Ishikawa (cell line): ENCODE results near the gene ASS1.

Experiments used
- CEBPB ChIP-seq: IDR thresholded peaks from 2 replicates; pipeline ENCODE4 v1.6.1; 2012
- CREB1 ChIP-seq: IDR thresholded peaks from 2 replicates; pipeline ENCODE4 v1.6.1; 2012; ENCODE audit warnings: low read depth
- EGR1 ChIP-seq: IDR thresholded peaks from 2 replicates; pipeline ENCODE4 v1.6.1; 2012
- EP300 ChIP-seq: IDR thresholded peaks from 2 replicates; pipeline ENCODE4 v1.6.1; 2012; ENCODE audit warnings: borderline replicate concordance
- FOXM1 ChIP-seq: IDR thresholded peaks from 2 replicates; pipeline ENCODE4 v1.6.1; 2012; ENCODE audit warnings: low read depth, borderline replicate concordance
- NFIC ChIP-seq: IDR thresholded peaks from 2 replicates; pipeline ENCODE4 v1.6.1; 2012
- RAD21 ChIP-seq: IDR thresholded peaks from 2 replicates; pipeline ENCODE4 v1.6.1; 2012; ENCODE audit warnings: low read depth
- TAF1 ChIP-seq: IDR thresholded peaks from 2 replicates; pipeline ENCODE4 v1.6.1; 2012; ENCODE audit warnings: low read depth, mild to moderate bottlenecking
- TCF12 ChIP-seq: IDR thresholded peaks from 2 replicates; pipeline ENCODE4 v1.6.1; 2012; ENCODE audit warnings: low read depth
- TEAD4 ChIP-seq: IDR thresholded peaks from 2 replicates; pipeline ENCODE4 v1.6.1; 2012
- YY1 ChIP-seq: IDR thresholded peaks from 2 replicates; pipeline ENCODE4 v1.6.1; 2012; ENCODE audit warnings: low read depth
- ZBTB7A ChIP-seq: IDR thresholded peaks from 2 replicates; pipeline ENCODE4 v1.6.1; 2012; ENCODE audit warnings: low read depth
- TF ChIP-seq, protein P1 (sequence below): IDR thresholded peaks from 2 replicates; pipeline ENCODE4 v1.6.1; 2012
- TF ChIP-seq, protein P2 (sequence below): IDR thresholded peaks from 2 replicates; pipeline ENCODE4 v1.6.1; 2012
- TF ChIP-seq, protein P3 (sequence below): IDR thresholded peaks from 2 replicates; pipeline ENCODE4 v1.6.1; 2012; ENCODE audit warnings: low read depth, mild to moderate bottlenecking

ASS1 gene

DNA sequence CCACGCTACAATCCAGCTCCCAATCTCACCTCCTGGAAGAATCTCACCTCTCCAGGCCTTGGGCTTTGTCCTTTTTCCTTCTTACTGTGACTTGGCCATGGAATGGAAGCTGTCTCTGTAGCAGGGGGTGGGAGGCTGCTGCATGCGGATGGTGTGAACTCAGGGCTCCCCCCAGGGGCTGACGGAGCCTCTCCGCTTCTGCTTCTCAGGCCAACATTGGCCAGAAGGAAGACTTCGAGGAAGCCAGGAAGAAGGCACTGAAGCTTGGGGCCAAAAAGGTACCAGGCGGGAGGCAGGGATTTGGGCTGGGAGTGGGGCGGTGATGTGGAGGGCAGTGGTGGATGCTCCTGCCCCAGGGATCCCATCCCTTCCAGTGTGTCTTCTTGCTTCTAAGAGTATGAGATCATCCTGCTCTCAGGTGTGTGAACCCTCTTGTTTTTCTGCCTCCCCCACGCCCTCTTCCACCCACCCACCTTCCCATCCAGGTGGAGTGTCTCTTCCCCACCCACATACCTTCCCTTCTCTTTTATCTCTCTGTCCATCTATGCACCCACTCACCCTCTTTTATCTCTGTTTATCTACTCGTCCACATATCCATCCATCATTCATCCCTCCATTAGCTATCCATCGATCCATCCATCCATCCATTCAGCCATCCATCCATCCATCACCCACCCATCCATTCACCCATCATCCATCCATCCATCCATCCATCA is 9.5 kb downstream of the ASS1 start:
- TF ChIP-seq CREB1 (no peak), YY1 (no peak), TCF12 (no peak), EGR1 (no peak), TAF1 (no peak), CEBPB (no peak), EP300 (no peak), NFIC (no peak), RAD21 (no peak), FOXM1 (no peak), ZBTB7A (no peak), TEAD4 (no peak)
- TF ChIP-seq, protein P1, sequence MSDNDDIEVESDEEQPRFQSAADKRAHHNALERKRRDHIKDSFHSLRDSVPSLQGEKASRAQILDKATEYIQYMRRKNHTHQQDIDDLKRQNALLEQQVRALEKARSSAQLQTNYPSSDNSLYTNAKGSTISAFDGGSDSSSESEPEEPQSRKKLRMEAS = no peak
- TF ChIP-seq, protein P2, sequence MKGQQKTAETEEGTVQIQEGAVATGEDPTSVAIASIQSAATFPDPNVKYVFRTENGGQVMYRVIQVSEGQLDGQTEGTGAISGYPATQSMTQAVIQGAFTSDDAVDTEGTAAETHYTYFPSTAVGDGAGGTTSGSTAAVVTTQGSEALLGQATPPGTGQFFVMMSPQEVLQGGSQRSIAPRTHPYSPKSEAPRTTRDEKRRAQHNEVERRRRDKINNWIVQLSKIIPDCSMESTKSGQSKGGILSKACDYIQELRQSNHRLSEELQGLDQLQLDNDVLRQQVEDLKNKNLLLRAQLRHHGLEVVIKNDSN = no peak
- TF ChIP-seq, protein P3, sequence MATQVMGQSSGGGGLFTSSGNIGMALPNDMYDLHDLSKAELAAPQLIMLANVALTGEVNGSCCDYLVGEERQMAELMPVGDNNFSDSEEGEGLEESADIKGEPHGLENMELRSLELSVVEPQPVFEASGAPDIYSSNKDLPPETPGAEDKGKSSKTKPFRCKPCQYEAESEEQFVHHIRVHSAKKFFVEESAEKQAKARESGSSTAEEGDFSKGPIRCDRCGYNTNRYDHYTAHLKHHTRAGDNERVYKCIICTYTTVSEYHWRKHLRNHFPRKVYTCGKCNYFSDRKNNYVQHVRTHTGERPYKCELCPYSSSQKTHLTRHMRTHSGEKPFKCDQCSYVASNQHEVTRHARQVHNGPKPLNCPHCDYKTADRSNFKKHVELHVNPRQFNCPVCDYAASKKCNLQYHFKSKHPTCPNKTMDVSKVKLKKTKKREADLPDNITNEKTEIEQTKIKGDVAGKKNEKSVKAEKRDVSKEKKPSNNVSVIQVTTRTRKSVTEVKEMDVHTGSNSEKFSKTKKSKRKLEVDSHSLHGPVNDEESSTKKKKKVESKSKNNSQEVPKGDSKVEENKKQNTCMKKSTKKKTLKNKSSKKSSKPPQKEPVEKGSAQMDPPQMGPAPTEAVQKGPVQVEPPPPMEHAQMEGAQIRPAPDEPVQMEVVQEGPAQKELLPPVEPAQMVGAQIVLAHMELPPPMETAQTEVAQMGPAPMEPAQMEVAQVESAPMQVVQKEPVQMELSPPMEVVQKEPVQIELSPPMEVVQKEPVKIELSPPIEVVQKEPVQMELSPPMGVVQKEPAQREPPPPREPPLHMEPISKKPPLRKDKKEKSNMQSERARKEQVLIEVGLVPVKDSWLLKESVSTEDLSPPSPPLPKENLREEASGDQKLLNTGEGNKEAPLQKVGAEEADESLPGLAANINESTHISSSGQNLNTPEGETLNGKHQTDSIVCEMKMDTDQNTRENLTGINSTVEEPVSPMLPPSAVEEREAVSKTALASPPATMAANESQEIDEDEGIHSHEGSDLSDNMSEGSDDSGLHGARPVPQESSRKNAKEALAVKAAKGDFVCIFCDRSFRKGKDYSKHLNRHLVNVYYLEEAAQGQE = no peak

DNA sequence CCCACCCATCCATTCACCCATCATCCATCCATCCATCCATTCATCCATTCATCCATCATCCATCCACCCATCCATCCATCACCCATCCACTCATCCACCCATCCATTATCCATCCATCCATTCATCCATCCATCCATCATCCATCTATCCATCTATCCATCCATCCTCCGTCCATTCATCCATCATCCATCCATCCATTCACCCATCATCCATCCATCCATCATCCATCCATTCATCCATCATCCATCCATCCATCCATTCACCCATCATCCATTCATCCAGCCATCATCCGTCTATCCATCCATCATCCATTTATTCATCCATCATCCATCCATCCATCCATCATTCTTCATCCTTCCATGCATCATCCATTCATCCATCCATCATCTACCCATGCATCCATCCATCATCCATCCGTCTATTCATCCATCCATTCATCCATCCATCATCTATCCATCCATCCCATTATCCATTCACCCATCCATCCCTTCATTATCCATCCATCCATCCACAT is 10.1 kb downstream of the ASS1 start:
- TF ChIP-seq CREB1 = no peak
- TF ChIP-seq RAD21 = no peak
- TF ChIP-seq TAF1 = no peak
- TF ChIP-seq, protein P3 = no peak
- TF ChIP-seq ZBTB7A = no peak
- no peak for TF ChIP-seq YY1

DNA sequence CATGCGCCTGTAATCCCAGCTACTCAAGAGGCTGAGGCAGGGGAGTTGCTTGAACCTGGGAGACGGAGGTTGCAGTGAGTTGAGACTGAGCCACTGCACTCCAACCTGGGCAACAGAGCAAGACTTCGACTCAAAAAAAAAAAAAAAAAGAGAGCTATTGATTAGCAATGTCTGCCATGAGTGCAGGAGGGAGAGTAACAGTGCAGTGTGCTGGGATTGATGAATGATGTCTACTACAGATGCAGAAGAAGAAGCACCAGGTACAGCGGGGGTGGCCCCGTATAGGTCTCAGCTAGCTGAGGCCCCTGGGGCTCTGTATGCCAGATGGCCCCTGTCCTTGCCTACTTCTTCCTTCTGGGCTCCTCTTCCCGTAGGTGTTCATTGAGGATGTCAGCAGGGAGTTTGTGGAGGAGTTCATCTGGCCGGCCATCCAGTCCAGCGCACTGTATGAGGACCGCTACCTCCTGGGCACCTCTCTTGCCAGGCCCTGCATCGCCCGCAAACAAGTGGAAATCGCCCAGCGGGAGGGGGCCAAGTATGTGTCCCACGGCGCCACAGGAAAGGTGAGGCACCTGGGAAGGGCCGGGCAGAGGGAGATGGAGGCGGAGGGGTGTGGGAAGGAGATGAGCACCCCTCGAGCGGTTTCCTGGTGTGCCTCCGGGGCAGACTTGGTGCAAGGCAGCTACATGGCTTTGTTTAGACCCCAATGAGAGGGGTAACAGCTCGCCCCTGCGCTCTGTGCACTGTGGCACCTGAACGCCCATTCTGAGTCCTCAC is 13.5 kb downstream of the ASS1 start:
- TF ChIP-seq YY1 = no peak

DNA sequence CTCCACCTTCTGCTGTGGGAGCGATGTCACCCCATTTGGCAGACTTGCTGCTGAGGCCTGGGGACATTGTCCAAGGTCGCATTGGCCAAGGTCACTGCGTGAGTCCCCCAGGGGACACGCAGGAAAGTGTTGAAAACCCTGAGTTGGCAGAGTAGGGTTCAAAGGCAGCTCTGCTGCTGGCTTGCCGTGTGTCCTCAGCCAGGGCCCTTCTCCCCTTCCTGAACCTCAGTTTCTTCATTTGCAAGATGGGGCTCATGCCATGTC is 14.0 kb downstream of the ASS1 start:
- no peak for TF ChIP-seq TCF12
- TF ChIP-seq, protein P3 = no peak
- TF ChIP-seq TEAD4 = no peak
- TF ChIP-seq TAF1 = no peak
- TF ChIP-seq CEBPB = no peak
- TF ChIP-seq YY1 = no peak
- TF ChIP-seq, protein P1 = no peak
- no peak for TF ChIP-seq ZBTB7A
- TF ChIP-seq CREB1 = no peak
- TF ChIP-seq, protein P2 = no peak
- TF ChIP-seq NFIC = no peak
- TF ChIP-seq EP300 = no peak

DNA sequence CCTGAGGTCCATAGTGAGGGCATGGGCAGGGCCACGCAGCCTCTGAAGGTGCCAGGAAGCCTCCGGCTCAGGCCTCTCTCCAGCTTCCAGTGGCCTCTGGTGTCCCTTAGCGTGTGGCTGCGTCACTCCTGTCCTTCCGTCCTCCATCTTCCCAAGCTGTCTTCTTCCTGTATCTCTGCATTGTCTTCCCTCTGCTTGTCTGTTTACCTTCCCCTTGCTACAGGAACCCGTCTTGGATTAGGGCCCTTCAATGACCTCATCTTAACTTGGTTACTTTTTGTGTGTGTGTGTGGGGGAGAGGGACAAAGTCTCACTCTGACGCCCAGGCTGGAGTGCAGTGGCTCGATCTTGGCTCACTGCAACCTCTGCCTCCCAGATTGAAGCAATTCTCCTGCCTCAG is 14.4 kb downstream of the ASS1 start:
- TF ChIP-seq, protein P1 = no peak
- no peak for TF ChIP-seq EP300
- no peak for TF ChIP-seq TEAD4
- TF ChIP-seq FOXM1 = no peak
- TF ChIP-seq, protein P3 = no peak
- TF ChIP-seq RAD21 = no peak
- TF ChIP-seq ZBTB7A = no peak
- TF ChIP-seq EGR1 = no peak
- TF ChIP-seq CEBPB = no peak
- no peak for TF ChIP-seq NFIC
- TF ChIP-seq CREB1 = no peak
- no peak for TF ChIP-seq YY1
- TF ChIP-seq TAF1 = no peak
- no peak for TF ChIP-seq TCF12
- TF ChIP-seq, protein P2 = no peak
